HG03095 (cell line): Measurements from ENCODE around the gene POLH.
"Not testable (repeated sequence)": the region's sequence is repeated elsewhere in the genome, so short reads cannot be mapped to it uniquely, and the experiment has no call there.

Source experiments
- ATAC-seq: cut with Tn5 transposase; IDR thresholded peaks from one replicate; pipeline ENCODE4 v1.9.1; 2021; ENCODE audit warnings: moderate library complexity; ENCODE audit not compliant: unreplicated experiment

POLH gene

DNA sequence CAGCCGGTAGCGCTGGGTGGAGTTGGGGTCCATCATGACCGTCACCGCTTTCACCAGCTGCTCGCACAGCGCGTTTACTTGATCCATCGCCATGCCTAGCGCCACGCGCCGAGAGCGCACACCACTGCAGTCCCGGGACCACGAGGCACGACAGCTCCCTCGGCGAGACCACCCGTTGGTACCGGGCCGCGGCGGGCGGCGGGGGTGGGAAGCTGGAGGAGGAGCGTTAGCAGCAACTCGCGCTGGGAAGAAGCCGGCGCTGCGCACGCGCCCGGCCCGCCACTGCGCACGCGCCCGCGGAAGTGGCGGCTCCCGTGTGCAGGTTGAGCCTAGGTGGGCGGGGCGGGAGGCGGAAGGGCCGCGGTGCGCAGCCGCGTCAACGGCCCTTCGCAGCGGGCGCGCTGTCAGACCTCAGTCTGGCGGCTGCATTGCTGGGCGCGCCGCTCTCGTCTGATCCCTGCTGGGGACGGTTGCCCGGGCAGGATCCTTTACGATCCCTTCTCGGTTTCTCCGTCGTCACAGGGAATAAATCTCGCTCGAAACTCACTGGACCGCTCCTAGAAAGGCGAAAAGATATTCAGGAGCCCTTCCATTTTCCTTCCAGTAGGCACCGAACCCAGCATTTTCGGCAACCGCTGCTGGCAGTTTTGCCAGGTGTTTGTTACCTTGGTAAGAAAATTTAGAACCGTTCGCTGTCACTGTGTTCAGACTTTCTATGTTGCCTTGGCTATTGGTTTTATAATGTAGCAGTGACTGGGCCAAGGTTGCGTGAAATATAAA lies at the start of gene POLH, which contains the start of gene XPO5:
Gene POLH, plus strand, starts transcription at position 414 of the 780 bp plus-strand sequence. CDS start 6,135 bp downstream, outside the sequence.
Gene XPO5, minus strand, starts transcription at position 267 of the 780 bp plus-strand sequence. Its CDS starts 174 bp downstream, at position 93.
- ATAC-seq = peak; percentile 77

DNA sequence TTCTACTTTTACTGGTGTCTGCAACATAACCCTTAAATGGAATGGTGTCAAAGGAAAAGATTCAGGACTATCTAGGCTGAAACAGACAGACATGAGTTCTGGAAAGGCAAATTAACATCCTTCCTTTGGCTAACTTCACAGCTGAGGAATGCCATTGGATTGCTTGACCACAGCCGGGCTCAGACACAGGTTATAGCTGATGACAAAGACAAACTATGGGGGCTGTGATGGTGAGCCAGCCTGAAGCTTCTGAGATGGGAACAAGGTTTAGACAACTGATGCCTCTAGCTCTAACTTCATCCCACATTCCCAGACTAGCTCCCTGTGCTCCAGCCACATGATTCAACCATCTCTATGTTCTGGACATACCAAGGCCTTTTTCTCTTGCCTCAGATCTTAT lies 43.8 kb upstream of the POLH start:
- no peak for ATAC-seq

DNA sequence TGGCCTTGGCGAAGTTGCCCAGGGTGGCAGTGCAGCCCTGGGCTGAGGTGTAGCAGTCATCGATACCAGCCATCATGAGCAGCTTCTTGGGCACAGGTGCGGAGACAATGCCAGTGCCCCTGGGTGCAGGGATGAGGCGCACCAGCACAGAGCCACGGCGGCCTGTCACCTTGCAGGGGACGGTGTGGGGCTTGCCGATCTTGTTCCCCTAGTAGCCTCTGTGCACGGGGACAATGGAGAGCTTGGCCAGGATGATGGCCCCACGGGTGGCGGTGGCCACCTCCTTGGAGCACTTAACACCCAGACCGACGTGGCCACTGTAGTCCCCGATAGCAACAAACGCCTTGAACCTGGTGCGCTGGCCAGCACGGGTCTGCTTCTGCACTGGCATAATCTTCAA lies 37.0 kb upstream of the POLH start:
- ATAC-seq = not testable (repeated sequence)

DNA sequence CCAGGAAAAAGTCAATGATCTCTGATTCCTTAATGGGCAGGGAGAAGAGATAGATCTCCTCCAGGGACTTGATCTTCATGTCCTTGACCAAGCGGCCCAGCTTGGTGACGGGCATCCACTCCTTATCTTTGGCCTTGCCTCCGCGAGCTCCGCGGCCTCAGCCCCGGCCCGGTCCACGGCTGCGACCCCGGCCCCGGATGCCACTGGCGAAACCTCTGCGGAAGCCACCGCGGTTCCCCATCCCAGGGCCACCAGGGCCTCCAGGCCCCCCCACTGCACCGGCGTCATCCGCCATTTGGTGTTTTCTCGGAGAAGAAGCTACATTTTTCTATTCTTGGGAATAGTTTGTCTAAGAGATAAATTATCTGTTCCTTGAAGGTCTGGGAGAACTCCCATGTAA lies 36.6 kb upstream of the POLH start:
- ATAC-seq = not testable (repeated sequence)

DNA sequence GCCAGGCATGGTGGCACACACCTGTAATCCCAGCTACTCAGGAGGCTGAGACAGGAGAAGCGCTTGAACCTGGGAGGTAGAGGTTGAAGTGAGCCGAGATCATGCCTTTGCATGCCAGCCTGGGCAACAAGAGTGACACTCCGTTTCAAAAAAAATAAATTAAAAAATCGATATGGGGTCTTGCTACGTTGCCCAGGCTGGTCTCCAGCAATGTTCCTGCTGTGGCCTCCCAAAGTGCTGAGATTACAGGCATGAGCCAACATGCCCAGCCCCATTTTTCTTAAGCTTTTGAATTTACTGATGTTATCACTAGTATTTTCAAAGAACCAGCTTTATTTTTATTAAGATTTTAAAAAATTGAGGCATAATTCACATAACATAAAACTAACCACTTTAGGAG lies 35.5 kb upstream of the POLH start:
- no peak for ATAC-seq

DNA sequence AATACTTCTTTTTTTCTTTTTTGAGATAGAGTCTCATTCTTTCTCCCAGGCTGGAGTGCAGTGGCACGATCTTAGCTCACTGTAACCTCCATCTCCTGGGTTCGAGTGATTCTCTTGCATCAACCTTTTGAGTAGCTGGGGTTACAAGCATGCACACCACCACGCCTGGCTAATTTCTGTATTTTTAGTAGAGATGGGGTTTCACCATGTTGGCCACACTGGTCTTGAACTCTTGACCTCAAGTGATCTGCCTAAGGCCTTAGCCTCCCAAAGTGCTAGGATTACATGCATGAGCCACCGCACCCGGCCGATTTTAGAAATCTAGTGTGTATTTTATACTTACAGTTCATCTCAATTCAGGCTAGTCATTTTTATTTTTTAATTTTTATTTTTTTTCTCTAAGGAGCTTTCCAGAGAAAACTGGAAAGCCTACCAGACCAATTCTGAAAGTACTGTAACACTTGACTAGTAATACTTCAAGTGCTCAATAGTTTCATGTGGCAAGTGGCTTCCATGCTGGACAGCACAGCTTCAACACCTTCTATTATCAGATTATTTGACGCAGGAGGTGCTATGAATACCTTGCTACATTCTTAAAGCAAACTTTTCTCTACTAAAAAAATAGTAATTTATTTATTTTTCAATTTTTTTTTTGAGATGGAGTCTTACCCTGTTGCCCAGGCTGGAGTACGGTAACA lies 34.1 kb upstream of the POLH start:
- ATAC-seq = no peak

DNA sequence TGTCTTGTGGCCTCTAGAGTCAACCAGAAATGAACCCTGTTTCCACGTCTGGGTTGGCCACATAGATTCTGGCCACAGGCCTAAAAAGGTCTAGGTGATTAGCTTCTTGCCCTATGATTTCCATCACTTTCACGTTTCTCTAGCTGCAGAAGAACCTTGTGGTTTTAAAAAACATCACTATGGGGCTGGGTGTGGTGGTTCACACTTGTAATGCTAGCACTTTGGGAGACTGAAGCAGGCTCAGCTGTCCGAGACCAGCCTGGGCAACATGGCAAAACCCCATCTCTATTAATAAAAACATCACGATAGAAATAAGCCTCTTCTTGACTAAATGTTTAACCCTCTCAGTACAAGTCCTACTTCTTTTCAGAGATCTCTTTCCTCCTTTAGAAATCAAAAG lies 31.5 kb upstream of the POLH start:
- ATAC-seq = no peak

DNA sequence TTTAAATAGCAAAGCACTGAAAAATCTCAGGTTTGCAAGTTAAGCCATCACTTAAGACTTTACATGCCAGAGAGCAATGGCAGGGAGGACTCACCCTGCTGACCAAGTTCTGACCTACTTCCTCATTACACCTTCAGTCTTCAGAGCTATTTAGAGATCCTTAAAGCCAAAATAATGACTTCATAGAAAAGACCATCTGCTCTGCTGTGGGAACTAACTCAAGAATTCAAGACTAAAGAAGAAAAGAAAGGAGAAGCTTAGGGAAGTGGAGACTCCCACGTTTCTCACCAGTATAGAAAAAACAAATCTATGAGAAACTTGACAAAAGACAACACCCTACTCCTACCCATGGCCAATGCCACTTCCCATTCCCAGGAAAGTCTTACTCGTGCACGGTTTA lies 28.8 kb upstream of the POLH start:
- ATAC-seq = no peak

DNA sequence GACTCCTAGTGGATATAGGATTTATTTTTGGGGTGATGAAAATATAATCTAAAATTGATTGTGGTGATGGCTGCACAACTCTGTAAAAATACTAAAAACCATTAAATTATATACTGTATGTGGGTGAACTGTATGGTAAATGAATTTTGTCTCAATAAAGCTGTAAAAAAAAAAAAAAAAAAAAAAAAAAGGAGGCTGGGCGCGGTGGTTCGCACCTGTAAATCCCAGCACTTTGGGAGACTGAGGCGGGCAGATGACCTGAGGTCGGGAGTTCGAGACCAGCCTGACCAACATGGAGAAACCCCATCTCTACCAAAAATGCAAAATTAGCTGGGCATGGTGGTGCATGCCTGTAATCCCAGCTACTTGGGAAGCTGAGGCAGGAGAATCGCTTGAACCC lies 18.4 kb upstream of the POLH start:
- ATAC-seq = not testable (repeated sequence)

DNA sequence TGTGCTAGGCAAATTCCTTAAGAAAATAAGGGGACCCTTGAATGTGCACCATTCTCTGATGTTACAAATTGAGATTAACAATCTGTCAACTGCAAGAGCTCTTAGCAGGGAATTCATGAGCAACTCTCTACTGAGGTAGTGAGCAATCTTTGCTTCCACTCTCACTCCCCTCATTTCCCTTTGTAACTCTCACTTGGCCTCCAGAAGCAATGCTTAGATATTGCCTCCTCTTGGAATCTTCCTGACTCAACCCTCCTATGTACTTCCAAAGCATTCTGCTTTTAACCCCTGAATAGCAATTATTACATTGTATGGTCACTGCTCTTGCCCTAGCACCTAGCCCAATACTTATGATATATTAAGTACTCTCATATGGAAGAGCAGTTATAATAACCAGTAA lies 16.7 kb upstream of the POLH start:
- no peak for ATAC-seq

DNA sequence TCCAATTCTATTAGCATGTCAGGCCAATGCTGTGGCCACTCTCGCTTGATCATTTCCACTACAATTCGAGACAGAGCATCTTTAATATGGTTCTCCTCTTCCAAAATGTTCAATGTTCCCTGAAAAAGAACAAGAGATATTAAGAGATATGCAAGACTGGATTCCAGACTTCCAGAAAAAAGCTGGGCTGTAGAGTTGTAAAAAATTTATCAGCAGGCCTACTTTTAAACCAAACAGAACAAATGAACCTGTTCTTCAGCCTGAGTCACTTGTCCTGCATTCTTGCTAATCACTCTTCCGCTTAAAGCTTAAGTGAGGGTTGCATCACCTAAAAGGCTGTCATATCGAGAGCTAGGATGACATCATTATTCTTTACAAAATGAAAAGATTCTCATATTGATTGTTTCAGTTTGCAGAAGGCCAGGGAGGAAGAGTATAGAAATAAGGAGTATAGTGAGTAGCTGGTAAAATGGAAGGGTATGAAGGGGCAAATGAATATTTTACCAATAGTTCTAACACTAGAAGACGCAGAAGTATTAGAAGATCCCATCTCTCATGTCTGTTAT lies 5.0 kb upstream of the POLH start:
- no peak for ATAC-seq

DNA sequence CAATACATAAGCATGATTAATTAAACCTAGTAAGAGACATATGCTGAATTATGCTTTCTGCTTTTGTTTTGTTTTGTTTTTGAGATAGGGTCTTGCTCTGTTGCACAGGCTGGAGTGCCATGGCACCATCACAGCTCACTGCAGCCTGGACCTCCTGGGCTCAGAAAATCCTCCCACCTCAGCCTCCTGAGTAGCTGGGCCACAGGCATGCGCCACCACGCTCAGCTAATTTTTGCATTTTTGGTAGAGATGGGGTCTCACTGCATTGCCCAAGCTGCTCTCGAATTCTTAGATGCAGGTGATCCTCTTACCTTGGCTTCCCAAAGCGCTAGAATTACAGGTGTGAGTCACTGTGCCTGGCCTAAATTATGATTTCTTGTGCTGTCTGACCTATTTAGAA lies 4.0 kb upstream of the POLH start:
- ATAC-seq = no peak

DNA sequence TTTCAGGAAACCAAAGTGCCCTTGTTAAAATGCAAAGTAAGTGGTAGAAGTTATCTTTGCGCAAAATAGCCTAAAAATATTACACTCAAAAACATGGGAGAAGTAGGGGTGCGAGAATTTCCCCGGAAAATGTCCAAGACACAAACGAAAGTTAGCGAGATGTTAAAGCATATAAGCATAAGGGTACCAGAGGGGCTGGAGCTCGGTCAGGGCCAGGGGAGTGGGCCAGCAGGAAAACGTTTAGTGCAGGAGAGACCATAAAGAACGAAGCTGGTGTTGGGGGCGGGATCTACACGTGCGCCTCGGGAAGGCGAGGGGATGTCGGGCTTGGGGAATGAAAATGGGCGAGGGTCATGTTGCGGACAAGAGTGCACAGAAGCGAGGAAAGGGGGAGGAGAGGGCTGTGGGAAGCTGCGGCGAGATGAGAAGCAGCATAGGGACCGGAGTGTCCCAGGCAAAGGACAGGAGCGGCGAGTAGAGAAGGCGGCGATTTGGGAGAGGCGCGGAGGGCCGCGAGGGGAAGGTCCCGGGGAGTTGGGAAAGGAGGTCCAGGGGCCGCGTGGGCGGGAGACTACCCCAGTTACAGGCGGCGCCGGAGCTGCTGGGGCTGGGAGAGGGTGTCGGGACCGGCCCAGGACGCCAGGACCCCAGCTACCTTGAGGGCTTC lies 747 bp upstream of the POLH start:
- peak; percentile 3 for ATAC-seq

DNA sequence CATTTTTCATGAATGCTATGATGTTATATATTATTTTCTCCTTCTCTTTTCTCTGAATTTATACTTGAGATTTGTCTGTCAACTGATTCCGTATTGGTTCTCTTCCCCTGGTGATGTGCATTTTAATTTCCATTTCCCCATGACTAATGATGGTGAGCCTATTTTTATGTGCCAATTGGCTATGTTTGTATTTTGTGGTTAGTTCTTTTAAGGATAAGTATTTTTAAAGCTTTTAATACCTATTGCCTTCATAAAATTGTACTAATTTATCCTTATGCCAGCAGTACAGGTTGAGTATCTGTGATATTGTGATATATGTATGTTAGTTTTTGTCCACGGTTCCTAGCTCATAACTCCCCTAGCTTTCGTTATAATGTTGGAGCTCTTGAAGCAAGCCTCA lies 2.8 kb downstream of the POLH start:
- ATAC-seq = no peak

DNA sequence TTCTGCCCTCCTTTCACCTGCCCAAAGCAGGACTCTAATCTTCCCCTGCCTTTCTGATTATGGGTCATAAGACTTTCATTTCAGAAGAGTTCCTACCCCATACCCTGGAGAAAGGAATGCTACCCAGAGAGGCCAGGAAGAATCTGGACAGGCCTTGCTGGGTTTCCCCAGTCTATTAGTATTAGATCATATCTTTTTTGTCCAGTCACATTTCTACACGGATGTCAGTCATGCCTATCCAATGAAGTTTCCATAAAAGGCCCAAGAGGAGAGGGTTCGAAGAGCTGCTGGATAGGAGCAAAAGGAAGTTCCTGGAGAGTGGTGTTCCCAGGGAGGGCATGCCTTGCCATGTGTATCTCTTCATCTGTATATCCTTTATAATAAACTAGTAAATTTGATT lies 3.2 kb downstream of the POLH start:
- no peak for ATAC-seq

DNA sequence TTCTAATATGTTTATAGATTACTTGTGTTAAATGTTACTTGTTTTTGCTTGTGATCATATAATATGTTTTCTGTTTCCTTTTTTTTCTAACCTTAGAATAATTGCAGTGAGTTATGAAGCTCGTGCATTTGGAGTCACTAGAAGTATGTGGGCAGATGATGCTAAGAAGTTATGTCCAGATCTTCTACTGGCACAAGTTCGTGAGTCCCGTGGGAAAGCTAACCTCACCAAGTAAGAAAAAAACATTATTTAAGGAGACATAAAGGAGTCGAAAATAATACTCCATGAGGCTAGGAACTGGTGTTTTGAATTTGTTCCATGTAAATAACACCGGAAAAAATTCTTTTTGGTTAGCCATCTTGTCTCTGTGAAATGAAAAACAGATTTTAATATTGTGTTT lies 6.9 kb downstream of the POLH start:
- no peak for ATAC-seq

DNA sequence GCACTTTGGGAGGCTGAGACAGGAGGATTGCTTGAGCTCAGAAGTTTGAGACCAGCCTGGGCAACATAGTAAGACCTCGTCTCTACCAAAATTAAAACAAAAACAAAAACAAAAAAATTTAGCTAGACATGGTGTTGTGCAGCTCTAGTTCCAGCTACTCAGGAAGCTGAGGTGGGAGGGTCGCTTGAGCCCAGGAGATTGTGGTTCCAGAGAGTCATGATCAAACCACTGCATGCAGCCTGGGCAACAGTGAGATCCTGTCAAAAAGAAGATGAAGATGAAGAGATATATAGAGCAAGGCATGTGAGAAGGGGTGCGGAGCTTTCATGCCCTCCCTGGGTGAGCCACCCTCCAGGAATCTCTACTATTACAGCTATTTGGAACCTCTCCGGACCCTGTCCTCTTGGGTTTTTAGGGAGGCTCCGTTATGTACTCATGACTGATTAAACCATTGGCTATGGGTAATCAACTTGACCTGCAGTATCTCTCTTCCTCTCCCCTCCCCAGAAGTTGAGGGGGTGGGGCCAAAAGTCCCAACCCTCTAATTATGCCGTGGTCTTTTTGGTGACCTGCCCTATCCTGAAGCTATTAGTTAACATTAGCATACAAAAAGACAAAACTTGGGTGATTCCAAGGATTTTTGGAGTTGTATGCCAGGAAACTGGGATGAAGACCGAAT lies 9.0 kb downstream of the POLH start:
- ATAC-seq = no peak

DNA sequence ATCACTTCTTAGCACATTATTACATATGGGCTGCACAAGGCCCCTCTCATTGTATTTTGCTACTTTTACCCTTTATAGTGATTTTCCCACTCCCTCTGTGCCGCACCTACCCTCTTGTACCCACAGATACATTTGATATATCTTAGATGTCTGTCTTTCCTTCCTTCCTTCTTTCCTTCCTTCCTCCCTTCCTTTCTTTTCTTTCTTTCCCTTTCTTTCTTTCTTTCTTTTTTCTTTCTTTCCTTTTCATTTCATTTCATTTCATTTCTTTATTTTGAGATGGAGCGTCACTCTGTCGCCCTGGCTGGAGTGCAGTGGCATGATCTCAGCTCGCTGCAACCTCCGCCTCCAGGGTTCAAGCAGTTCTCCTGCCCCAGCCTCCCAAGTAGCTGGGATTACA lies 12.2 kb downstream of the POLH start:
- no peak for ATAC-seq

DNA sequence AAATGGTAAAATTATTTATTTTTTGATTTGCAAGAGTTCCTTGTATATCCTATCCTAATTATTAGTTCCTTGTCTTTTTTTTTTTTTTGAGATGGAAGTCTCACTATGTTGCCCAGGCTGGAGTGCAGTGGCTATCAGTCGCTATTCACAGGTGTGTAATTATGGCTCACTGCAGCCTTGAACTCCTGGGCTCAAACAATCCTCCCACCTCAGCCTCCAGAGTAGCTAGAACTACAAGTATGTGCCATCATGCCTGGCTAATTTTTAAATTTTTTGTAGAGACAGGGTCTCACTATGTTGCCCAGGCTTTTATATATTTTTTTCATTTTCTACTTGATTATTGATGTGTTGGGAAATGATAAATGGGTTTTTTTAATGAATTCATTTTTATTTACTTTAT lies 13.6 kb downstream of the POLH start:
- ATAC-seq = not testable (repeated sequence)

DNA sequence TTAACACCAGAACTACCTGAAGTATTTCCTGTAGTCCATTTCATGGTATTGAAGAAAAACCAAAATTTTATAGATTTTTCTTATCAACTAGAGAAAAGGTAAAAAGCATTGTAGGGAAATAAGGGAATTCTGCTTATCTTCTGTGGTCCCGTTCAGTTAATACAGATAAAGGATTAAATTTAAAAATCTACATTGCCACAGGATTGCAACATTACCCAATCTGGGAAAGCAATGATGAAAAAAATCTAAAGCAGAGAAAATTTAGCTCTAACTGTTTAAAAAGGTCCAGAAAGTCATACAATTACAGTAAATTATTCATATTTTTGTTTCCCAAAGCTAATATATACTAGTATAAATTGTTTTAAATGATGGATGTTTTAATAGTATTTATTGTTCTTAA lies 18.0 kb downstream of the POLH start:
- ATAC-seq = no peak

DNA sequence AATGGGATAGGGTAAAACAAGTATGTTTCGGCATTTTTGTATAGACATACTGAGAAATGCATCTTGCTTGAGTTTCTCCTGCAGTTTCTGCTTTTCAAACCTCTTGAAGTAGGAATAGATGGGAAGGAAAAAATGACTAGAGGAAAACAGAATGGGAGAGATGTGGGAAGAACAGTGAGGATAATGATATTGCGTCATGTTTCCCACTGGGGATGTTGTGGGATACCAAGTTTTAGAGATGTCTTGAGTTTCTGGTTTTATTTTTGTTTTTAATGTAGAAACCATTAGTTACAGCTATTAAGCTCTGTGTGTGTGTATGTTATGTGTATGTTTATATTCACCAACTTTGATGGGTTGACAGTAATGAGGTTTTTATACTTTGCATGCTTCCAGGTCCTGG lies 24.6 kb downstream of the POLH start:
- no peak for ATAC-seq
